Thoracic aorta (tissue), 2 donors: ENCODE measurements around the gene MALL. TPM values are rescaled to one million over a fixed set of nuclear protein-coding genes. Genes with fewer than 3 reads are reported as not detected.

ENCODE experiments used
- ATAC-seq: fragments of 150-250 bp; one replicate; pipeline ENCODE4 v1.8.0; 2017; ENCODE audit warnings: low read depth; ENCODE audit not compliant: insufficient number of reproducible peaks, low FRiP score
- DNase-seq: peaks from one replicate; pipeline ENCODE4 v3.0.0-alpha.2; 2020; ENCODE audit warnings: low spot score
- H3K27ac ChIP-seq, 2 donors: fragments of 200-600 bp; sonication (generic); 1 replicate in 1 of 2; 2 replicates in 1 of 2; pipeline ENCODE4 v1.5.1; 2016; ENCODE audit warnings: mild to moderate bottlenecking in 2 of 2, moderate library complexity in 2 of 2
- H3K27me3 ChIP-seq: fragments of 200-600 bp; sonication (generic); replicated peaks from 2 replicates; pipeline ENCODE4 v1.6.0; 2016; ENCODE audit warnings: mild to moderate bottlenecking; ENCODE audit not compliant: insufficient read depth
- H3K36me3 ChIP-seq: fragments of 200-600 bp; sonication (generic); one replicate; pipeline ENCODE4 v1.5.1; 2016
- H3K4me1 ChIP-seq, 2 donors: fragments of 200-600 bp; sonication (generic); 1 replicate in 1 of 2; 2 replicates in 1 of 2; pipeline versions ENCODE4 v1.5.1 to v1.6.0; 2016; ENCODE audit warnings: low read depth in 2 of 2, mild to moderate bottlenecking in 1 of 2; ENCODE audit not compliant: control insufficient read depth in 1 of 2
- H3K4me3 ChIP-seq: fragments of 200-600 bp; sonication (generic); 2 replicates; pipeline ENCODE4 v1.5.1; 2016; ENCODE audit warnings: mild to moderate bottlenecking
- H3K9me3 ChIP-seq: fragments of 200-600 bp; sonication (generic); 2 replicates; pipeline ENCODE4 v1.5.1; 2016
- CTCF ChIP-seq: fragments of 200-600 bp; sonication (generic); IDR thresholded peaks from one replicate; pipeline ENCODE4 v1.5.1; 2019; ENCODE audit warnings: antibody characterized with exemption
- total RNA-seq, 2 donors: library from RNA; depleted of rRNA; stranded (reverse); fragments of >200 nt; gene quantifications; one replicate each; pipeline versions ENCODE4 v1.1.0 to v1.2.3, GENCODE V29; 2016

MALL gene
- total RNA-seq, 2 donors from 2014 or later: 25.3 to 27.6 TPM

GRCh38 chr2:110106642-110107041 lies 9.0 kb downstream of the MALL start:
- Histone ChIP-seq H3K36me3 (no peaks in the 10 kb centered on the region), H3K4me1 (peaks cover 27 to 39% of the 10 kb centered on the region in 2 donors), H3K9me3 (no peaks in the 10 kb centered on the region), H3K27ac (peak overlapping the region; percentile 14 to 79), H3K4me3 (peak overlapping the region; percentile 37), H3K27me3 (no peaks in the 10 kb centered on the region)
- ATAC-seq: peak; percentile 45
- no peak for DNase-seq
- no peak for TF ChIP-seq CTCF

GRCh38 chr2:110105608-110106467 lies 9.8 kb downstream of the MALL start:
- DNase-seq (no peak), ATAC-seq (no peak)
- Histone ChIP-seq H3K27me3 (no peaks in the 10 kb centered on the region), H3K4me3 (peak overlapping the region; percentile 37), H3K27ac (peak overlapping the region; percentile 71 to 79), H3K4me1 (peaks cover 30 to 47% of the 10 kb centered on the region in 2 donors), H3K9me3 (no peaks in the 10 kb centered on the region), H3K36me3 (no peaks in the 10 kb centered on the region)
- TF ChIP-seq CTCF: no peak

- no peak overlapping the region for H3K4me3 ChIP-seq
- no peaks in the 10 kb centered on the region for H3K9me3 ChIP-seq
- no peaks in the 10 kb centered on the region for H3K36me3 ChIP-seq
- DNase-seq: no peak
- peak overlapping the region; percentile 71 to 79 for H3K27ac ChIP-seq
- peaks cover 34 to 53% of the 10 kb centered on the region in 2 donors for H3K4me1 ChIP-seq
- H3K27me3 ChIP-seq: no peaks in the 10 kb centered on the region
- ATAC-seq: no peak
- no peak for TF ChIP-seq CTCF
These were observed 10.4 kb downstream of the MALL start for GRCh38 chr2:110105183-110105582.

GRCh38 chr2:110104025-110104771 lies 11.4 kb downstream of the MALL start:
- no peak for TF ChIP-seq CTCF
- Histone ChIP-seq H3K9me3 (no peaks in the 10 kb centered on the region), H3K27me3 (no peaks in the 10 kb centered on the region), H3K27ac (no peak overlapping the region), H3K36me3 (no peaks in the 10 kb centered on the region), H3K4me1 (peaks cover 34 to 63% of the 10 kb centered on the region in 2 donors), H3K4me3 (no peak overlapping the region)
- no peak for ATAC-seq
- DNase-seq: no peak
